Panc1 (cell line): ENCODE results near the gene CHSY3. TPM values are rescaled to one million over a fixed set of nuclear protein-coding genes. Genes with fewer than 3 reads are reported as not detected.

Source experiments
- ATAC-seq: fragments of 200-7000 bp; cut with Tn5 transposase; 2 replicates; pipeline ENCODE4 v1.9.1; 2020; ENCODE audit warnings: mild to moderate bottlenecking, moderate library complexity
- BruUV-seq: library from RNA; stranded (reverse); fragments of 400-500 nt; replicated peaks from 2 replicates; lab custom pipeline; 2021; lab: Mats Ljungman, UMichigan
- CTCF ChIA-PET: fragments of 300-600 bp; sonication (Branson Sonifier 250); formaldehyde crosslinking; loops from one replicate; lab custom pipeline; 2022; ENCODE audit warnings: antibody characterized with exemption; lab: Charles Lee
- POLR2A ChIA-PET: fragments of 300-600 bp; sonication (Branson Sonifier 250); formaldehyde crosslinking; loops from one replicate; lab custom pipeline; 2022; ENCODE audit warnings: antibody characterized with exemption; lab: Charles Lee
- DNase-seq: peaks from one replicate; pipeline ENCODE4 v3.0.0-alpha.2; 2010; ENCODE audit warnings: low read depth, low spot score
- H3K27ac ChIP-seq: 2 replicates; pipeline ENCODE4 v1.5.1; 2011; ENCODE audit warnings: mild to moderate bottlenecking, low read length, inconsistent platforms
- H3K27me3 ChIP-seq: fragments of 200-500 bp; sonication (Bioruptor generic); 2 replicates; pipeline ENCODE4 v1.6.0; 2014; ENCODE audit warnings: low read length, inconsistent platforms; ENCODE audit not compliant: control insufficient read depth, insufficient read depth
- H3K36me3 ChIP-seq: fragments of 200-500 bp; sonication (Bioruptor generic); 2 replicates; pipeline ENCODE4 v1.5.1; 2014; ENCODE audit warnings: inconsistent platforms, mild to moderate bottlenecking, low read length, moderate library complexity; ENCODE audit not compliant: control insufficient read depth, insufficient read depth
- H3K4me1 ChIP-seq: 2 replicates; pipeline ENCODE4 v1.5.1; 2011; ENCODE audit warnings: inconsistent platforms, mild to moderate bottlenecking, low read length, moderate library complexity; ENCODE audit not compliant: control insufficient read depth, insufficient read depth
- H3K4me3 ChIP-seq, 2 experiments: 2 replicates each; pipeline ENCODE4 v1.5.1; 2011 to 2012; ENCODE audit warnings: low read depth in 2 of 2, low read length in 2 of 2, mild to moderate bottlenecking in 2 of 2, inconsistent platforms in 1 of 2, moderate library complexity in 1 of 2
- H3K9me3 ChIP-seq: fragments of 200-500 bp; sonication (Bioruptor generic); 2 replicates; pipeline ENCODE4 v1.5.1; 2014; ENCODE audit warnings: low read depth, mild to moderate bottlenecking, inconsistent platforms, low read length, moderate library complexity; ENCODE audit not compliant: control insufficient read depth, insufficient read depth
- POLR2AphosphoS5 ChIP-seq: IDR thresholded peaks from 2 replicates; pipeline ENCODE4 v1.6.1; 2012; ENCODE audit warnings: mild to moderate bottlenecking, low read depth, low read length, moderate library complexity
- SIN3A ChIP-seq: IDR thresholded peaks from 2 replicates; pipeline ENCODE4 v1.6.1; 2012; ENCODE audit warnings: low read depth, mild to moderate bottlenecking, low read length, moderate library complexity, borderline replicate concordance; ENCODE audit not compliant: insufficient read depth
- TCF7L2 ChIP-seq: IDR thresholded peaks from 2 replicates; pipeline ENCODE4 v1.6.1; 2011; ENCODE audit warnings: mild to moderate bottlenecking, low read depth, low read length, inconsistent platforms
- in situ Hi-C: cut with HindIII; loops from 2 replicates; pipeline ENCODE4 v1.10.0; 2016; ENCODE audit warnings: low sequenced_read_pairs, low pct_unique_long_range_greater_than_20kb
- intact Hi-C: fragments of 100-400 bp; cut with micrococcal nuclease; formaldehyde crosslinking; loops from one replicate; pipeline ENCODE4 v1.10.0; 2022; ENCODE audit not compliant: unreplicated experiment
- total RNA-seq: library from RNA; stranded (reverse); gene quantifications from one replicate; pipeline ENCODE4 v1.2.1, GENCODE V29; 2021; ENCODE audit not compliant: unreplicated experiment
- TF ChIP-seq, protein P1 (sequence below): fragments of 450-650 bp; IDR thresholded peaks from 2 replicates; pipeline ENCODE4 v1.5.1; 2017; ENCODE audit warnings: mild to moderate bottlenecking
- TF ChIP-seq, protein P2 (sequence below), 2 experiments: IDR thresholded peaks; 2 replicates each; pipeline ENCODE4 v1.6.1; 2011 to 2012; ENCODE audit warnings: low read depth in 2 of 2, control low read depth in 1 of 2, low read length in 1 of 2, mild to moderate bottlenecking in 1 of 2, moderate library complexity in 1 of 2; ENCODE audit not compliant: insufficient read depth in 1 of 2

The CHSY3 gene
- total RNA-seq, 1 experiment from 2014 or later, result not detected

GRCh38 chr5:130115686-130116085 is 211.4 kb downstream of the CHSY3 start:
- in situ Hi-C loops (no loop called here), intact Hi-C loops (no loop called here)
- Histone ChIP-seq H3K9me3 (no peaks in the 10 kb centered on the region), H3K36me3 (no peaks in the 10 kb centered on the region), H3K4me1 (no peaks in the 10 kb centered on the region), H3K27ac (no peak overlapping the region), H3K27me3 (no peaks in the 10 kb centered on the region), H3K4me3 (no peak overlapping the region)
- POLR2A ChIA-PET, result no interaction called here
- BruUV-seq, result no TSS peak
- TF ChIP-seq TCF7L2, result no peak
- TF ChIP-seq, protein P1, sequence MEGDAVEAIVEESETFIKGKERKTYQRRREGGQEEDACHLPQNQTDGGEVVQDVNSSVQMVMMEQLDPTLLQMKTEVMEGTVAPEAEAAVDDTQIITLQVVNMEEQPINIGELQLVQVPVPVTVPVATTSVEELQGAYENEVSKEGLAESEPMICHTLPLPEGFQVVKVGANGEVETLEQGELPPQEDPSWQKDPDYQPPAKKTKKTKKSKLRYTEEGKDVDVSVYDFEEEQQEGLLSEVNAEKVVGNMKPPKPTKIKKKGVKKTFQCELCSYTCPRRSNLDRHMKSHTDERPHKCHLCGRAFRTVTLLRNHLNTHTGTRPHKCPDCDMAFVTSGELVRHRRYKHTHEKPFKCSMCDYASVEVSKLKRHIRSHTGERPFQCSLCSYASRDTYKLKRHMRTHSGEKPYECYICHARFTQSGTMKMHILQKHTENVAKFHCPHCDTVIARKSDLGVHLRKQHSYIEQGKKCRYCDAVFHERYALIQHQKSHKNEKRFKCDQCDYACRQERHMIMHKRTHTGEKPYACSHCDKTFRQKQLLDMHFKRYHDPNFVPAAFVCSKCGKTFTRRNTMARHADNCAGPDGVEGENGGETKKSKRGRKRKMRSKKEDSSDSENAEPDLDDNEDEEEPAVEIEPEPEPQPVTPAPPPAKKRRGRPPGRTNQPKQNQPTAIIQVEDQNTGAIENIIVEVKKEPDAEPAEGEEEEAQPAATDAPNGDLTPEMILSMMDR, result no peak
- TF ChIP-seq POLR2AphosphoS5, result no peak
- TF ChIP-seq, protein P2, sequence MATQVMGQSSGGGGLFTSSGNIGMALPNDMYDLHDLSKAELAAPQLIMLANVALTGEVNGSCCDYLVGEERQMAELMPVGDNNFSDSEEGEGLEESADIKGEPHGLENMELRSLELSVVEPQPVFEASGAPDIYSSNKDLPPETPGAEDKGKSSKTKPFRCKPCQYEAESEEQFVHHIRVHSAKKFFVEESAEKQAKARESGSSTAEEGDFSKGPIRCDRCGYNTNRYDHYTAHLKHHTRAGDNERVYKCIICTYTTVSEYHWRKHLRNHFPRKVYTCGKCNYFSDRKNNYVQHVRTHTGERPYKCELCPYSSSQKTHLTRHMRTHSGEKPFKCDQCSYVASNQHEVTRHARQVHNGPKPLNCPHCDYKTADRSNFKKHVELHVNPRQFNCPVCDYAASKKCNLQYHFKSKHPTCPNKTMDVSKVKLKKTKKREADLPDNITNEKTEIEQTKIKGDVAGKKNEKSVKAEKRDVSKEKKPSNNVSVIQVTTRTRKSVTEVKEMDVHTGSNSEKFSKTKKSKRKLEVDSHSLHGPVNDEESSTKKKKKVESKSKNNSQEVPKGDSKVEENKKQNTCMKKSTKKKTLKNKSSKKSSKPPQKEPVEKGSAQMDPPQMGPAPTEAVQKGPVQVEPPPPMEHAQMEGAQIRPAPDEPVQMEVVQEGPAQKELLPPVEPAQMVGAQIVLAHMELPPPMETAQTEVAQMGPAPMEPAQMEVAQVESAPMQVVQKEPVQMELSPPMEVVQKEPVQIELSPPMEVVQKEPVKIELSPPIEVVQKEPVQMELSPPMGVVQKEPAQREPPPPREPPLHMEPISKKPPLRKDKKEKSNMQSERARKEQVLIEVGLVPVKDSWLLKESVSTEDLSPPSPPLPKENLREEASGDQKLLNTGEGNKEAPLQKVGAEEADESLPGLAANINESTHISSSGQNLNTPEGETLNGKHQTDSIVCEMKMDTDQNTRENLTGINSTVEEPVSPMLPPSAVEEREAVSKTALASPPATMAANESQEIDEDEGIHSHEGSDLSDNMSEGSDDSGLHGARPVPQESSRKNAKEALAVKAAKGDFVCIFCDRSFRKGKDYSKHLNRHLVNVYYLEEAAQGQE (IDR thresholded peaks at IDR 0.05; ENCODE audit: insufficient read depth in 1 of 2, low read depth in 2 of 2, low read length in 1 of 2), result no peak
- TF ChIP-seq SIN3A, result no peak
- CTCF ChIA-PET, result no interaction called here
- ATAC-seq (no peak), DNase-seq (no peak)

- Histone ChIP-seq H3K4me1 (no peaks in the 10 kb centered on the region), H3K27ac (no peak overlapping the region), H3K9me3 (no peaks in the 10 kb centered on the region), H3K36me3 (no peaks in the 10 kb centered on the region), H3K27me3 (no peaks in the 10 kb centered on the region), H3K4me3 (no peak overlapping the region)
- ATAC-seq (no peak), DNase-seq (no peak)
- ChIA-PET CTCF (no interaction called here), POLR2A (no interaction called here)
- TF ChIP-seq SIN3A, result no peak
- TF ChIP-seq, protein P2 (IDR thresholded peaks at IDR 0.05; ENCODE audit: insufficient read depth in 1 of 2, low read depth in 2 of 2, low read length in 1 of 2), result no peak
- TF ChIP-seq TCF7L2, result no peak
- no peak for TF ChIP-seq POLR2AphosphoS5
- TF ChIP-seq, protein P1, result no peak
- BruUV-seq, result no TSS peak
- intact Hi-C loops, result no loop called here
- in situ Hi-C loops, result no loop called here
These were observed 212.2 kb downstream of the CHSY3 start for GRCh38 chr5:130116462-130116861.
